D721Med (cell line): ENCODE measurements around the gene ADAM33.

ENCODE experiments used
- DNase-seq: peaks from one replicate; pipeline ENCODE4 v3.0.0; 2011; ENCODE audit warnings: low spot score; ENCODE audit not compliant: insufficient read length
- FAIRE-seq: peaks from 2 replicates; lab custom pipeline; 2011; peaks lifted over from hg19 to GRCh38; lab: Jason Lieb, UNC
- CTCF ChIP-seq: IDR thresholded peaks from 2 replicates; pipeline ENCODE4 v1.5.1; 2012; ENCODE audit warnings: mild to moderate bottlenecking, control low read depth; ENCODE audit not compliant: insufficient read depth; ENCODE audit errors: missing control alignments

Gene ADAM33, protein sequence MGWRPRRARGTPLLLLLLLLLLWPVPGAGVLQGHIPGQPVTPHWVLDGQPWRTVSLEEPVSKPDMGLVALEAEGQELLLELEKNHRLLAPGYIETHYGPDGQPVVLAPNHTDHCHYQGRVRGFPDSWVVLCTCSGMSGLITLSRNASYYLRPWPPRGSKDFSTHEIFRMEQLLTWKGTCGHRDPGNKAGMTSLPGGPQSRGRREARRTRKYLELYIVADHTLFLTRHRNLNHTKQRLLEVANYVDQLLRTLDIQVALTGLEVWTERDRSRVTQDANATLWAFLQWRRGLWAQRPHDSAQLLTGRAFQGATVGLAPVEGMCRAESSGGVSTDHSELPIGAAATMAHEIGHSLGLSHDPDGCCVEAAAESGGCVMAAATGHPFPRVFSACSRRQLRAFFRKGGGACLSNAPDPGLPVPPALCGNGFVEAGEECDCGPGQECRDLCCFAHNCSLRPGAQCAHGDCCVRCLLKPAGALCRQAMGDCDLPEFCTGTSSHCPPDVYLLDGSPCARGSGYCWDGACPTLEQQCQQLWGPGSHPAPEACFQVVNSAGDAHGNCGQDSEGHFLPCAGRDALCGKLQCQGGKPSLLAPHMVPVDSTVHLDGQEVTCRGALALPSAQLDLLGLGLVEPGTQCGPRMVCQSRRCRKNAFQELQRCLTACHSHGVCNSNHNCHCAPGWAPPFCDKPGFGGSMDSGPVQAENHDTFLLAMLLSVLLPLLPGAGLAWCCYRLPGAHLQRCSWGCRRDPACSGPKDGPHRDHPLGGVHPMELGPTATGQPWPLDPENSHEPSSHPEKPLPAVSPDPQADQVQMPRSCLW

GRCh38 chr20:3681931-3682781 lies at the start of gene ADAM33:
Gene ADAM33, minus strand, starts transcription at chr20:3682010. Its CDS starts 6 bp downstream, at chr20:3682004.
- no peak for FAIRE-seq
- no peak for DNase-seq
- TF ChIP-seq CTCF: no peak

DNA sequence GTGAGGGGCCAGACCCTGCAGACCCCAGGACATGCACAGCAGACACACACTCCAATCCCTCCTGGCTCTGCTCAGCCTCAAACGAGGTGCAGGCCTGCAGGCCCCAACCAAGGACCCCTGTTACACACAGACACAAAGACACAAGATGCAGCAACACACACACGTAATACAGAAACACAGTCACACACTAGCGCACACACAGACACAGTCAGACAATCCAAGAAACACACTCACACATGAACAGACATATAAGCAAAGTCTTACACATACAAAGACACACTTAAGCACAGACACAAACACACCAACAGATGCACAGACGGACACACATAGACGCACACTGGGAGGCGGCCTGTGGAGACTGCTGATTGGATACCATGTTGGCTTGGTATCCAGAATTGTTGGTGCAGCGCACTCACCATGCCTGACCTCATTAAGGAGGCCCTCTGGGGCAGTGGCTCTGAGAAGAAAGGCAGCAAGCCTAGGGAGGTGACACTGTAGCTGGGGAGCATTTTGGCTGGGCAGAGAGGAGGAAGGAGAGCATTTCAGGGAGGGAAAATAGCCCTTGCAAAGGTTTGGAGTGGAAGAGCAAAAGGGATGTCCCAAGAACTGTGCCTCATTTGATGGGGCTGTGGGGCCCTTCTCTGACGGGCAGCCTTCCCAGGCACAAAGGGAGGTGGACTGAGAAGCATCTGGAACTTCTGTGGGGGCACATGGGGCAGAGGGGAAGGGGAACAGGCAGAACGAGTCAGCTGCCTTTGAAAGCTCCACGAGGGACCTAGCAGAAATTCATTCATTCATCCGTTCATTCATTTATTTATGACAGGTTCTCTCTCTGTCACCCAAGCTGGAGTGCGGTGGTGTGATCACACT lies 49.2 kb upstream of the ADAM33 start:
- TF ChIP-seq CTCF: no peak
- no peak for DNase-seq
- no peak for FAIRE-seq

DNA sequence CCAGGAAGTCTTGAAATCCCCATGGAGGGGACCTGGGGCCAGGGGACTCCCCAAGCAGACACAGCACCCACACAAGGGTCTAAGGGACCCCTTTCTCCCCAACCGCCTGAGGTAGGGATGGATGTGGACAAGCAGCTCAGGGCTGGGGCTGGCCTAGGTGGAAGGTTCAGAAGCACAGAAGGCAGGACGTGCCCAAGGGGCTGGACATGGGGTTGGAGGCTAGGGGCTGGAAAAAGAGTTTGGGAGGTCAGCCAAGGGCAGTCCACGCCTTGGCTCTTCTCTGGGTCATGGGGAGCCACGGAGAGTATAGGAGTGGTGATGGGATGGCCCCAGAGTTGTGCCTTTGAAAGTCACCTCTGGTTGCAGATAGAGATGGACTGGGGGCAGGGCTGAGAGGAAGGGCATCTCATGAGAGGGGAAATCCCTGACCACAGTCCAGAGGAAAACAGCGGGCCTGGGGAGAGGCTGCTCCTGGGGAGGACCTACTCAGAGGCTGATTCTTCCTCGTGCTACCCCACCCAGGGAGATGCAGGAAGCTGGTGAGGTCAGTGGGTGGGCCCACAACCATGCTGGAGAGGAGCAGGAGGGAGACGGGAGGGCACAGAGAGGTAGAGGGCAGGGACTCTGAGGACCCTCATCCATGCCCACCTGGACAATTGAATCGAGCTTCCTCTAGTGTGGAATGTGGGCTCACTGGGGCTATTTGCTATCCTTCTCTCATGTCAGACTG lies 48.2 kb upstream of the ADAM33 start:
- no peak for TF ChIP-seq CTCF
- DNase-seq (no peak), FAIRE-seq (no peak)

DNA sequence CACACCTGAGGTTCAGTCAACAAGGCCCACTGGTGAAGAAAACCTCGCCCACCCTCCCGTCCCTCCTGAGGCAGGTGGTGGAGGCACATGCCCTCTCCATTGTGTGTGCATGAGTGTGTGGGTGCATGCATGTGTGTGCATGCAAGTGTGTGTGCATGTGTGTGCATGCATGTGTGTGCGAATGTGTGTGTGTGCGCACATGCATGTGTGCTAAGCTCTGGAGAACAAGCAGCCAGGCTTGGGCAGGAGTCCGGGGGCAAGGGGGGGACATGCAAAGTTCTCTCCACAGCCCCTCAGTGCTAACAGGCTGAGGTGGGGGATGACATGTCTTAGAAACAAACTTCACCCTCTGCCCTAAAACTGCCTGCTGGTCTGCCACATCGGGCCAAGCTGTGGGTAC lies 47.6 kb upstream of the ADAM33 start:
- DNase-seq (no peak), FAIRE-seq (no peak)
- no peak for TF ChIP-seq CTCF

- no peak for TF ChIP-seq CTCF
- no peak for FAIRE-seq
- DNase-seq: no peak
Observed at GRCh38 chr20:3728876-3729275, 47.1 kb upstream of the ADAM33 start.
